ENCODE data around the gene TBL3. TPM values are rescaled to one million over a fixed set of nuclear protein-coding genes. Genes with fewer than 3 reads are reported as not detected.

TBL3 gene
- total and polyA plus RNA-seq, 8 donors, result 14.7 to 63.7 (median 21.4) TPM

GRCh38 chr16:1981398-1981836, 9.6 kb downstream of the TBL3 start, which contains the start of gene NOXO1:
Gene NOXO1, minus strand, starts transcription at chr16:1981469. Its CDS starts 290 bp downstream, at chr16:1981179.
- peaks cover 0 to 17% (median 12%) of the 10 kb centered on the region in 3 donors for H3K4me1 ChIP-seq
- peak within 1 kb of the TSS in 1 of 4 donors; percentile 41 for H3K4me3 ChIP-seq
- TF ChIP-seq, protein P1, sequence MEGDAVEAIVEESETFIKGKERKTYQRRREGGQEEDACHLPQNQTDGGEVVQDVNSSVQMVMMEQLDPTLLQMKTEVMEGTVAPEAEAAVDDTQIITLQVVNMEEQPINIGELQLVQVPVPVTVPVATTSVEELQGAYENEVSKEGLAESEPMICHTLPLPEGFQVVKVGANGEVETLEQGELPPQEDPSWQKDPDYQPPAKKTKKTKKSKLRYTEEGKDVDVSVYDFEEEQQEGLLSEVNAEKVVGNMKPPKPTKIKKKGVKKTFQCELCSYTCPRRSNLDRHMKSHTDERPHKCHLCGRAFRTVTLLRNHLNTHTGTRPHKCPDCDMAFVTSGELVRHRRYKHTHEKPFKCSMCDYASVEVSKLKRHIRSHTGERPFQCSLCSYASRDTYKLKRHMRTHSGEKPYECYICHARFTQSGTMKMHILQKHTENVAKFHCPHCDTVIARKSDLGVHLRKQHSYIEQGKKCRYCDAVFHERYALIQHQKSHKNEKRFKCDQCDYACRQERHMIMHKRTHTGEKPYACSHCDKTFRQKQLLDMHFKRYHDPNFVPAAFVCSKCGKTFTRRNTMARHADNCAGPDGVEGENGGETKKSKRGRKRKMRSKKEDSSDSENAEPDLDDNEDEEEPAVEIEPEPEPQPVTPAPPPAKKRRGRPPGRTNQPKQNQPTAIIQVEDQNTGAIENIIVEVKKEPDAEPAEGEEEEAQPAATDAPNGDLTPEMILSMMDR (IDR thresholded peaks at IDR 0.05), result no peak
- peak within 1 kb of the TSS in 3 of 4 donors; percentile 8 to 32 (median 25) for H3K27ac ChIP-seq
- no peaks in the 10 kb centered on the region for H3K9me3 ChIP-seq
- ATAC-seq (no peak), DNase-seq (no peak), FAIRE-seq (no peak)
- 72 to 75% methylated on average over 6 of the region's 6 CpGs for WGBS, 2 donors
- no peaks in the 10 kb centered on the region for H3K27me3 ChIP-seq
- H3K36me3 ChIP-seq, result peaks cover 0 to 15% (median 4%) of the 10 kb centered on the region in 3 donors
- intact Hi-C loops (cut with DNase I), result no loop called here

GRCh38 chr16:1982013-1982433, 10.2 kb downstream of the TBL3 start:
- ATAC-seq (no peak), FAIRE-seq (no peak), DNase-seq (peak in 1 of 6 donors; percentile 52)
- Histone ChIP-seq H3K27ac (peak overlapping the region in 3 of 4 donors; percentile 8 to 32 (median 25)), H3K9me3 (no peaks in the 10 kb centered on the region), H3K36me3 (peaks cover 0 to 13% (median 0%) of the 10 kb centered on the region in 3 donors), H3K4me1 (peaks cover 0 to 17% (median 12%) of the 10 kb centered on the region in 3 donors), H3K4me3 (no peak overlapping the region), H3K27me3 (no peaks in the 10 kb centered on the region)
- intact Hi-C loops (cut with DNase I), result no loop called here
- TF ChIP-seq, protein P1 (IDR thresholded peaks at IDR 0.05), result no peak
- WGBS, 2 donors, result 39 to 45% methylated on average over 5 of the region's 5 CpGs

- intact Hi-C loops (cut with DNase I), result no loop called here
- ATAC-seq (no peak), DNase-seq (peak in 1 of 6 donors; percentile 39), FAIRE-seq (no peak)
- Histone ChIP-seq H3K27me3 (no peaks in the 10 kb centered on the region), H3K27ac (peak overlapping the region in 3 of 4 donors; percentile 47 to 78 (median 68)), H3K36me3 (peaks cover 0 to 3% (median 0%) of the 10 kb centered on the region in 3 donors), H3K9me3 (no peaks in the 10 kb centered on the region), H3K4me3 (peak overlapping the region in 3 of 4 donors; percentile 84 to 95 (median 93)), H3K4me1 (peaks cover 0 to 17% (median 12%) of the 10 kb centered on the region in 3 donors)
- TF ChIP-seq, protein P1 (IDR thresholded peaks at IDR 0.05), result no peak
- WGBS, 2 donors, result 29 to 36% methylated on average over 19 of the region's 19 CpGs
Measured at GRCh38 chr16:1982991-1983543, 11.2 kb downstream of the TBL3 start.

GRCh38 chr16:1983544-1984346, 11.9 kb downstream of the TBL3 start, which contains the start of gene GFER:
Gene GFER, plus strand, starts transcription at chr16:1984193. Its CDS starts 26 bp downstream, at chr16:1984219.
- Histone ChIP-seq H3K4me3 (peak within 1 kb of the TSS; percentile 84 to 95 (median 94)), H3K27me3 (no peaks in the 10 kb centered on the region), H3K9me3 (no peaks in the 10 kb centered on the region), H3K27ac (peak within 1 kb of the TSS; percentile 47 to 78 (median 69)), H3K36me3 (peaks cover 0 to 3% (median 0%) of the 10 kb centered on the region in 3 donors), H3K4me1 (peaks cover under 1 to 17% (median 12%) of the 10 kb centered on the region in 3 donors)
- TF ChIP-seq, protein P1 (IDR thresholded peaks at IDR 0.05), result peak in 1 of 4 donors; percentile 17
- ATAC-seq, result peak; percentile 81 to 90 (median 84)
- FAIRE-seq, result no peak
- 0 to 1% methylated on average over 82 to 109 of the region's 109 CpGs for whole genome bisulfite sequencing, 2 donors
- intact Hi-C loops (cut with DNase I), result no loop called here
- DNase-seq, result peak; percentile 89 to 96 (median 94)
